CD4-positive, alpha-beta T cell treated with Interleukin-12 subunit alpha and Interleukin-12 subunit beta, for 1 hour (primary cell): Measurements from ENCODE around the gene AHRR.
A peak's percentile ranks its signal among the peaks of the same experiment; 100 is the strongest.

Experiments
- DNase-seq: peaks from one replicate; pipeline ENCODE4 v3.0.0-alpha.2; 2020

Gene AHRR

GRCh38 chr5:321726-322251 lies 275 bp downstream of the AHRR start:
- DNase-seq = no peak

DNA sequence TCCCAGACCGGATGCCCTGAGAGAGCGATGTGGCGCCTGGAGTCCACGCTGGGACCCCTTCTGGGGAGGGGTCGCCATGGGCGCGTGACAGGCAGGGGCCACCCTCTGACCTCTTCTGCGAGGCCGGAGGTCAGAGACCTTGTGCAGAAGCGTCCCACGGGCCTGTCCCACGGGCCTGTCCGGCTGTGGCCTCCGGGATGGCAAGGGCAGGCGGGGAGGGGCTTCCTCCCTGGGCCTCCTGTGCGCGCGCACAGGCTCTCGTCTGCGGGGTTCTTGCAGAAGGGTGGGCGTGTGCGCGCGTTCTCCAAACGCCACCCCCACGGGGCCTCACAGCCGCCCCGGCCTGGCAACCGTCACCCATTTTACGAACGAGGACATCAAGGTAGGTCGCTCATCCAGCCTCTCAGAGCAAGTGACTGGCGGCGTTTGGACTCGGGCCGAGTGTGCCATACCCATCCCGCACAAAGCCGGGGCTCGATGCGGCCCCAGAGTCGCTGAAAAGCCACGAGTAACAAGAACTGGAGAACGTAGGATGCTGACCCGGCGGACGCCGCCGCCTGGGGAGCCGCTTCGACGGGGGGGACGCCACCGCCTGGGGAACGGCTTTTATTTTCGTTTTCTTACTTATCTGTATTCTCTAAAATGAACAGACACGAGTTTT lies 897 bp downstream of the AHRR start:
- no peak for DNase-seq

- DNase-seq = no peak
Observed at GRCh38 chr5:322942-323879, 1.7 kb downstream of the AHRR start.

DNA sequence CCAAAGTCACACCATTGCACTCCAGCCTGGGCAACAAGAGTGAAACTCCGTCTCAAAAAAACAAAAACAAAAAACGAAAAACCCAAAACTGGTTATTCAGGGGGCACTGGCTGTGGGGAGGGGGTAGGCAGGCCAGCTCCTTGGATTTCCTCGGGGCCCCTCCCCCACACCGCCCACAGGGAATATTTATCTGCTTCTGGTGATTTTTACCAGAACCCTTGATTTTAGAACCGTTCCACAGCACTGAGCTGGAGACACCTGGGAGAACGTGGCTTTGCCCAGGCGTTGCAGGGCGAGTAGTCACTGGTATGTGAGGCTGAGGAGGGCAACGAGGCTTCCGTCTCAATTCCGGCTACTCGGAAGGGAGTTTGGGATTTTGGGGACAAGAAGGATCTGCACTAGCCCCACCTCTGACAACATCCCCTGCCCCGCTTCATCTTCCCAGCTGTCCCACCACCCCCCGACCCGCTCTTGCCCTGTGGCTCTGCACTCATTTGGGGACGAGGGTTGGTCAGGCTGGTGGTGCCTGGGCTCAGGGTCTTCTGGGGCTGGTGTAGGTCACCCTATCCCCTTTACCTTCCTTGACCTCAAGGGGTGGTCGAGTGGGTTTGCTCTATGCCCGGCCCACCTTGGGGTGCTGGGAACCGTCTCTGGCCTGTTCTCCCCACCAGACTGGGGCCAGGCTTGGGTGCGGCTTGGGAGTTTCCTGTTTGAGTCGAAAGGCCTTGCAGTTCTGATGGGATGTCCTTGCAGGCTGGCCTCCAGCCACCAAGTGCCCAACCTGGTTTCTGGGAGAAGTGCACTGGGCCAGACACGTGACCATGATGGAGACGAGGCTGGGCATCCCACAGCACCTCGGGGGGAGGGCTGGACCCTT lies 3.5 kb downstream of the AHRR start:
- no peak for DNase-seq

DNA sequence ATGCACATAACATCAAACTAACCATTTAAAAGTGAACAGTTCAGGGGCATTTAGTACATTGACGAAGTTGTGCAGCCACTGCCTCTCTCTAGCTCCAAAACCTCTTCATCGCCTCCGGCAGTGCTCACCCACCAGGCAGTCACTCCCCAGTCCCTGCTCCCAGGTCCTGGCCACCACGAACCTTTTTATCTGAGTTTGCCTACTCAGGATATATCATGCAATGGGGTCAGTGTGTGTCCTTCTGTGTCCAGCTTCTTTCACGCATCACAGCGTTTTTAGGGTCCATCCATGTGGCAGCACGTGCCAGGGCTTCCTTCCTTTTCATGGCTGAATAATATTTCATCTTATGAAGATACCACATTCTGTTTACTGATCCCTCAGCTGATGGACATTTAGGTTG lies 4.6 kb downstream of the AHRR start:
- DNase-seq = no peak

DNA sequence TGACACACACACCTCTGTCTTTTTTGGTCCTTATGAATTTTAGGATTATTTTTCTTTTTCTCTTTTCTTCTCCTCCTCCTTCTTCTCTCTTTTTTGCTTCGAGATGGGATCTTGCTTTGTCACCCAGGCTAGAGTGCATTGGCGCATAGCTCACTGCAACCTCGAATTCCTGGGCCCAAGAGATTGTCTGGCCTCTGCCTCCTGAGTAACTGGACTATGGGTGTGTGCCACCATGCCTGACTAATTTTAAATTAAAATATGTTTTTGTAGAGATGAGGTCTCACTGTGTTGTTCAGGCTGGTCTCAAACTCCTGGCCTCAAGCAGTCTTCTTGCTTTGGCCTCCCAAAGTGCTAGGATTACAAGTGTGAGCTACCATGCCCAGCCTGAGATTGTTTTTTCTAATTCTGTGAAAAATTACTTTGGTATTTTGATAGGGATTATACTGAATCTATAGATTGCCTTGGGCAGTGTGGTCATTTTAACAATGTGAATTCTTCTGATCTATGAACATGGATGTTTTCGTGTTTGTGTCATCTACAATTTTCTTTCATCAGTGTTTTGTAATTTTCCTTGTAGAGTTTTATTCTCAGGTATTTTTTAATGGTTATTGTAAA lies 7.7 kb downstream of the AHRR start:
- DNase-seq = no peak

GRCh38 chr5:329768-330167 lies 8.3 kb downstream of the AHRR start:
- no peak for DNase-seq

GRCh38 chr5:332843-333242 lies 11.3 kb downstream of the AHRR start:
- no peak for DNase-seq

- no peak for DNase-seq
Observed at GRCh38 chr5:333945-334344, 12.4 kb downstream of the AHRR start.

DNA sequence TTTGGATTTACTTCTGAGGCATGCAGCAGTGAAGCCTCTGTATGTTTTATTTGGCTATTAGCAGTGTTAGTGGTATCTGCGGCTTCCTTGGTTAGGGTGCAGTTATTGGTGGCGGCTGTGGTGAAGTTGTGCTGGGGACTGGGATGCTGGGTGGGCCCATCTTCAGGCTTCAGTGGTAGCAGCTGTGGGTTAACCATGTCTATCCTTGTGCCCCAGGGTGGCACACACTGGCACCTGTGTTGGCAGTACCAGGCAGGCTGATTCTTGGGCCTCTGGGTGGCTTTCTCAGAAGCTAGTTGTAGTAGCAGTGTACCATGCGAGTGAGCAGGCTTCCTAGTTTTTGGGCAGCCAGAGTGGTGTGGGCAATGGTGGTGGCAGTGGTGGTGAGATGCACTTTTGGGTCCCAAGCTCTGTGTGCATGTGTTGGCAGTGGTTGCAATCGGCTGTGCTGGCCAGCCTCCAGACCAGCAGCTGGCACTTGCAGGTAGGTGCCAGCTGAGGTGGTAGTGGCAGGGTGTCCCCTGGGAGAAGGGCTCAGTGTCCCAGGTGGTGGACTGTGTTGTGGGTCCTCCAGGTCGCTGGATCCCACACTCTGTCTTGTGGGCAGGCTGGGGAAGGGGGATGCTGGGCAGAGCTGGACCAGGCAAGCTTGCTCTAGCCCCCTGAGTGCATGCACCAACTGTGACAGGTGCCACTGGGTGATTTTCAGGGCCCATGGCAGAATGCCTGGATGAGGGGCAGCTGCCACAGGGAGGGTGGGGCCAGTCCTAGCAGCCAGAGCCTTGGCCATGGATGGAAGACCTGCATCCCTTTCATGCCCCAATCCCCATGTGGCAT lies 13.6 kb downstream of the AHRR start:
- DNase-seq = no peak

DNA sequence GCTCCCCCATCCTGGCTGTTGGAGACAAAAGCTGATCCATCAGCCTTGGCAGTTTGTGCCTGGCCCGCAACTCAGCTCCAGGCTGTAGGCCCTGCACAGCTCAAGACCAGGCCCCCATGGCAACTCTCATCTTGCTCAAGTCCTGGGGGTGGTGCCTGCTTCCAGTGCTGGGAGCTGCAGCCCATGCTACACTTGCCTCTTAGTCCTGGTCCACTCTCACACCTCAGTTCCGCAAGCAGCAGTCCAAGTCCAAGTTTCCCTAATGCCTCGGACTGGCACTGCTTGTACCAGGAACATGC lies 14.2 kb downstream of the AHRR start:
- DNase-seq = no peak

DNA sequence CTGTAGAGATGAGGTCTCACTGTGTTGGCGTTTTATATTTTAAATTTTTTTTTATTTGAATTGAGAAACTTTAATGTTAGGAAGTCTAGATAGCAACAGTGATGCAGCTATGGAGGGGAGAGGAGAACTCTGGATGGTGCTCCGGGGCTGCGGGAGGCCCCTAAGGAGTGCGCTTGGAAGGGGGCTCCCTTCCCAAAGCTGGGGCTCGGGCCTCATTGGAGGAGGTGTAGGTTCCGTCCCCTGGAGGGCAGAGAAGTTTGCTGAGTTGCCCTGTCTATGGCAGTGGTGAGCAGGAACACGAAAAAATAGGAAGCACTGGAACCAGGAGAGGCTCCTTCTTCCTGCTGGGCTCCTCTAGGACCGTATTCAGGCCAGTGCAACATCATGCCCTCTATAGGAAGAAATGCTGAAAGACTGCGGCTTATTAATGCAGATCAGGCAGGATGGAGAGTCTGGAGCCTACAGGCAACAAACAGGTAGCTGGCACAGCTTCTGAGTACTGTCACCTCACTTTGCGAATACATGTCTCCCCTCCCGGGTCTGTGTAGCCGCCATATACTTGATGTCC lies 16.1 kb downstream of the AHRR start:
- no peak for DNase-seq

- no peak for DNase-seq
Observed at GRCh38 chr5:342501-343460, 21.3 kb downstream of the AHRR start.

DNA sequence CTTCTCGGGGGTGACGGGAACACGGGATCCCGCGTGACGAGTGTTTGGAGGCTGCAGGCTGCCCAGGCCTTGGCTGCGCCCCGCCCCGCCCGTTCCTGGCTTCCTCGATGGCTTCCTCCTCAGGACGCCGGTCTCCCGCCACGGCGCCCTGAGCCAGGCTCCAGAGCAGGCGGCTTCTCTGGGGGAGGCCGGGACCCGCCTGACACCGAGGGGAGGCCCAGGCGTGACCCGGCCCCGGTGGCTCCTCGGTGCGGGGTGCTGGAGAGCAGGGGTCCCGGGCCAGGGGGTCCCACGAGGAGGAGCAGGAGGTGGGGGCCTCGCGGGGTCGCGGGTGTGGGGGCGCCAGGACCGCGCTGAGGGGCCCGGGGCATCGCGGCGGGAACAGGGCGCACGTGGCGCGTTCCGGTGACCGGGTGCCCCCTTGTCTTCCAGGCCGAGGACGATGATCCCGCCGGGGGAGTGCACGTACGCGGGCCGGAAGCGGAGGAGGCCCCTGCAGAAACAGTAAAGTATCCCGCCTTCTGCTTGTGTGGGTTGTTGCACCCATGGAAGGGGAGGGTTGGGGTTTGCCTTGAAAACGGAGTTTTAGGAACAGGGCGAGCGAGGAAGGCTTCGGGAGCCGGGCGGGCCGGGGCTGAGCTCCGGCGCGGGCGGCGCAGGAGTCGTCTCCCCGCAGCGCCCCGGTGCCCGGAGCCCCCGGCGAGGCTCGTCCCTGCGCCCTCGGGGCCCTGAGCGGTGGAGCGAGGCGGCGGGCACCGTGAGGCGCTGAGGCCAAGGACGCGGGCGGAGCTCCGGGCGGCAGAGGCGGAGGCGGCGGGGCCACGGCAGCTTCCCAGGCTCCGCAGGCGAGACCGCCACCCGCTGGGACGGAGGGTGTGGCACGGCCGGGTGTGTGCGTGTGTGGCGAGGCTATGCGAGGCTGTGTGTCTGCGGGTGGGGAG lies 22.2 kb downstream of the AHRR start:
- peak; percentile 44 for DNase-seq

DNA sequence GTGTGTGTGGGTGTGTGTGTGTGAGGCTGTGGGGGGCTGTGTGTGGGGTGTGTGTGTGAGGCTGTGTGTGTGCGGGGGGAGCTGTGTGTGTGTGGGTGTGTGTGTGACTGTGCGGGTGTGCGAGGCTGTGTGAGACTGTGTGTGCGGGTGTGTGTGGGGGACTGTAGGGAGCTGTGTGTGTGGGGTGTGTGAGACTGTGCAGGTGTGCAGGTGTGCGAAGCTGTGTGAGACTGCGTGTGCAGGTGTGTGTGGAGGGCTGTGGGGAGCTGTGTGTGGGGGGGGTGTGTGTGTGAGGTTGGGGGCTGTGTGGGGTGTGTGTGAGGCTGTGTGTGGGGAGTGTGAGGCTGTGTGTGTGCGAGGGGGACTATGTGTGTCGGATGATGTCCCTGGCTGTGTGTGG lies 23.2 kb downstream of the AHRR start:
- no peak for DNase-seq

DNA sequence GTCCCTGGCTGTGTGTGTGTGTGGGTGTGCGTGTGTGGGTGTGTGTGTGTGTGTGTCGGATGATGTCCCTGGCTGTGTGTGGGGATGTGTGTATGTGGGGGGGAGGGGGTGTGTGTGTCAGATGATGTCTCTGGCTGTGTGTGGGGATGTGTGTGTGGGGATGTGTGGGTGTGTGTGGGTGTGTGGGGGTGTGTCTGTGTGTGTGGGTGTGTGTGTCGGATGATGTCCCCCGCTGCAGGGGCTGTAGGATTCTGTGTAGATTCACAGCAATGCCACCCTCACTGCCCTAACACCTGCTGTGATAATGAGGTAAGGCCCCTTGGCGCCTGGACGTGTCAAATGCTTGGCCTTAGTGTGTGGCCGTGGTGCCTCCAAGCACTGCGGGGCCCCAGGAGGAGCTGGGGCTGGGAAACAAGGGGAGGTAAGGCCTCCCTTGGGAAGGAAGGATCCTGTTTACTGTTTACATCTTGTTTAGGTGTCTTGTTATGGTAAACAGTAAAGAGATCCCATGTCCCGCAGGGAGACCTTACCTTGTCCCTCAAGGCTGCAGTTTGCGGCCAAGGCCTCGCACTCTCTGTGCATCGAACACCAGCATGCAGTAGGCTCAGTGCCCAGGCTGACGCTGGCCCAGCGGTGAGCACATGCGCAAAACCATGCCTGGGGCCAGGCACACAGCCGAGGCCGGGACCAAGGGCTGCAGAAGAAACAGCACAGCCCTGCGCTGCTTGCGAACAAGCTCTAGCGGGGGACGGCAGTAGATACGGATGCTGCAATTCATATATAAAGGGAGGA lies 24.1 kb downstream of the AHRR start:
- no peak for DNase-seq

- DNase-seq = no peak
Observed at GRCh38 chr5:346229-346935, 24.9 kb downstream of the AHRR start.
